ENCODE data around the gene RAPGEF4.

Gene RAPGEF4

DNA sequence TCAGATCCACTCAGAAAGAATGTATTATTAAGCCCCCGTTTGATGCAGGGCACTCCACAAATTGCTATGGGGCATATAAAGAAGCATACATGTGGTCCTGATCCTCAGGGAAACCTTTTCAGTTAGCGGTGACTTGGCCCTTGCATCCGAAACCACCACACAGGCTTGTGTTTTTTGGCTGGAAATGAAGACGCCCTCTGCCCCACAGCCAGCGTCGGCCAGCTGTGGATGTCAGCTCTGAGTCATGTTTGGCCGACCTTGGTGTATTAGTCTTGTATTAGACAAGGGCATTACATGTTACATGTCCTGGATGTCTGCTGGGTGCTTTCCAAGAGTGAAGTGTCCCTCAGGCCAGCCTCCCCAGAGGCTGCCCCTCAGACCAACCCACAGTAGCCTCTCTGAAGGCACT, 232.4 kb downstream of the RAPGEF4 start:
- TF ChIP-seq, protein P1, sequence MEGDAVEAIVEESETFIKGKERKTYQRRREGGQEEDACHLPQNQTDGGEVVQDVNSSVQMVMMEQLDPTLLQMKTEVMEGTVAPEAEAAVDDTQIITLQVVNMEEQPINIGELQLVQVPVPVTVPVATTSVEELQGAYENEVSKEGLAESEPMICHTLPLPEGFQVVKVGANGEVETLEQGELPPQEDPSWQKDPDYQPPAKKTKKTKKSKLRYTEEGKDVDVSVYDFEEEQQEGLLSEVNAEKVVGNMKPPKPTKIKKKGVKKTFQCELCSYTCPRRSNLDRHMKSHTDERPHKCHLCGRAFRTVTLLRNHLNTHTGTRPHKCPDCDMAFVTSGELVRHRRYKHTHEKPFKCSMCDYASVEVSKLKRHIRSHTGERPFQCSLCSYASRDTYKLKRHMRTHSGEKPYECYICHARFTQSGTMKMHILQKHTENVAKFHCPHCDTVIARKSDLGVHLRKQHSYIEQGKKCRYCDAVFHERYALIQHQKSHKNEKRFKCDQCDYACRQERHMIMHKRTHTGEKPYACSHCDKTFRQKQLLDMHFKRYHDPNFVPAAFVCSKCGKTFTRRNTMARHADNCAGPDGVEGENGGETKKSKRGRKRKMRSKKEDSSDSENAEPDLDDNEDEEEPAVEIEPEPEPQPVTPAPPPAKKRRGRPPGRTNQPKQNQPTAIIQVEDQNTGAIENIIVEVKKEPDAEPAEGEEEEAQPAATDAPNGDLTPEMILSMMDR (IDR thresholded peaks at IDR 0.05; ENCODE audit: borderline replicate concordance, control extremely low read depth, extremely low read depth, insufficient read depth, missing control alignments) = no peak
- in situ Hi-C loops (cut with MboI; ENCODE audit: low sequenced_read_pairs, unreplicated experiment) = no loop called here
- DNase-seq (ENCODE audit: low spot score) = no peak

DNA sequence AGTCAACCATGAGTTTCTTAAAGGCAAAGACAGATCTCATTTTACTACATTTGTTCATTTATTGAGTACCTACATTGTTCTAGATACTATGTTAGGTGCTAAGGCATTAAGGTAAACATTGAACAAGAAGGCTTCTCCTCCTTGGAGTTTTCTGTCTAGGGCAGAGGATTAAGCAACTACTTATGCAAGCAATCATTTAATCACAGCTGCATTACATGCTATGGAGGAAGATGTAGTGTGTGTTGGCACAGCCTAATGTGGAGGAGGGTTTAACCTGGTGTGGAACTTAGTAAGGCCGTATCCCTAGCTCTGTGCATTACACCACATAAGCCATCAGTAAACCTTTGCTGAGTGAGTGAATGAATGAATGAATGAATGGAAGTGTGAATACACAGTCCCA, 233.5 kb downstream of the RAPGEF4 start:
- no peak for DNase-seq (ENCODE audit: low spot score)
- in situ Hi-C loops (cut with MboI; ENCODE audit: low sequenced_read_pairs, unreplicated experiment) = no loop called here
- TF ChIP-seq, protein P1 (IDR thresholded peaks at IDR 0.05; ENCODE audit: borderline replicate concordance, control extremely low read depth, extremely low read depth, insufficient read depth, missing control alignments) = no peak

- TF ChIP-seq, protein P1 (IDR thresholded peaks at IDR 0.05; ENCODE audit: borderline replicate concordance, control extremely low read depth, extremely low read depth, insufficient read depth, missing control alignments) = no peak
- no peak for DNase-seq (ENCODE audit: low spot score)
- in situ Hi-C loops (cut with MboI; ENCODE audit: low sequenced_read_pairs, unreplicated experiment) = no loop called here
Observed at GRCh38 chr2:172969609-172970008, 234.0 kb downstream of the RAPGEF4 start.

GRCh38 chr2:172970660-172971059, 235.0 kb downstream of the RAPGEF4 start:
- DNase-seq (ENCODE audit: low spot score) = no peak
- TF ChIP-seq, protein P1 (IDR thresholded peaks at IDR 0.05; ENCODE audit: borderline replicate concordance, control extremely low read depth, extremely low read depth, insufficient read depth, missing control alignments) = no peak
- in situ Hi-C loops (cut with MboI; ENCODE audit: low sequenced_read_pairs, unreplicated experiment) = no loop called here

- TF ChIP-seq, protein P1 (IDR thresholded peaks at IDR 0.05; ENCODE audit: borderline replicate concordance, control extremely low read depth, extremely low read depth, insufficient read depth, missing control alignments) = peak; percentile 77
- in situ Hi-C loops (cut with MboI; ENCODE audit: low sequenced_read_pairs, unreplicated experiment) = no loop called here
- peak; percentile 58 for DNase-seq (ENCODE audit: low spot score)
Observed at GRCh38 chr2:172972005-172972619, 236.5 kb downstream of the RAPGEF4 start.

DNA sequence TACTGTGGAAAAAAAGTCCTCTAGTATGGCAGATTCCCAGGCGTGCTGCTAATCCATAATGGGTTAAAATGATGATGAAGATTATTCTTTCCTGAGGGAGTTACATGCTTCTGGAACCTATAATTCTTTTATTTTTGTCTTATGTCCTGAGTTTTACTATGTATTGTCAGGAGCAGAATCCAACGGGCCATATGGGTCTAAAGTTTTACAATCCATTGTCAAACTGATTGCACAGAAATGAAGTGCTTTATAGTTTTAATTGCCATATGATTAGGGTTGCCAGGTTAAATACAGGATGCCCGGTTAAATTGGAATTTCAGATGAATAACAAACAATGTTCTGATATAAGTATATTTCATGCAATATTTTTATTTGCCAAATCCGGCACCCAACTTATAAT, 239.1 kb downstream of the RAPGEF4 start:
- in situ Hi-C loops (cut with MboI; ENCODE audit: low sequenced_read_pairs, unreplicated experiment) = no loop called here
- no peak for DNase-seq (ENCODE audit: low spot score)
- TF ChIP-seq, protein P1 (IDR thresholded peaks at IDR 0.05; ENCODE audit: borderline replicate concordance, control extremely low read depth, extremely low read depth, insufficient read depth, missing control alignments) = no peak
